MCF 10A (cell line): ENCODE results near the gene GRAMD1B. TPM values are rescaled to one million over a fixed set of nuclear protein-coding genes. Genes with fewer than 3 reads are reported as not detected.

ENCODE experiments used
- BruUV-seq: library from RNA; stranded (reverse); fragments of 400-500 nt; replicated peaks from 2 replicates; lab custom pipeline; 2021; lab: Mats Ljungman, UMichigan
- CTCF ChIA-PET: fragments of 300-600 bp; sonication (Branson Sonifier 250); formaldehyde crosslinking; extraction: SDS; loops from one replicate; lab custom pipeline; 2021; ENCODE audit warnings: antibody characterized with exemption, inconsistent platforms; lab: Yijun Ruan, JAX
- POLR2A ChIA-PET: fragments of 300-600, 350-650 bp; sonication (Branson Sonifier 250); formaldehyde crosslinking; extraction: SDS; loops from one replicate; lab custom pipeline; 2020; ENCODE audit warnings: antibody characterized with exemption, inconsistent platforms; lab: Yijun Ruan, JAX
- DNase-seq: peaks from one replicate; pipeline ENCODE4 v3.0.0-alpha.2; 2018; ENCODE audit not compliant: unreplicated experiment
- H3K27ac Mint-ChIP-seq: one replicate; pipeline ENCODE4 v1.8.0; 2022; ENCODE audit warnings: mild to moderate bottlenecking, low read depth, mixed read lengths; ENCODE audit not compliant: unreplicated experiment
- H3K27me3 Mint-ChIP-seq: one replicate; pipeline ENCODE4 v1.8.0; 2022; ENCODE audit warnings: mixed read lengths; ENCODE audit not compliant: insufficient read depth, unreplicated experiment
- H3K36me3 Mint-ChIP-seq: one replicate; pipeline ENCODE4 v1.8.0; 2022; ENCODE audit warnings: mild to moderate bottlenecking, moderate library complexity, mixed read lengths; ENCODE audit not compliant: insufficient read depth, unreplicated experiment
- H3K4me1 Mint-ChIP-seq: one replicate; pipeline ENCODE4 v1.8.0; 2022; ENCODE audit warnings: mixed read lengths; ENCODE audit not compliant: insufficient read depth, unreplicated experiment
- H3K4me3 Mint-ChIP-seq: one replicate; pipeline ENCODE4 v1.8.0; 2022; ENCODE audit warnings: mild to moderate bottlenecking, moderate library complexity, mixed read lengths; ENCODE audit not compliant: unreplicated experiment
- H3K9me3 Mint-ChIP-seq: one replicate; pipeline ENCODE4 v1.8.0; 2022; ENCODE audit warnings: mixed read lengths; ENCODE audit not compliant: unreplicated experiment
- intact Hi-C: fragments of 100-400 bp; cut with micrococcal nuclease; formaldehyde crosslinking; loops from 2 replicates; pipeline ENCODE4 v1.14.1; 2022
- total RNA-seq: library from RNA; stranded (reverse); gene quantifications from 2 replicates; pipeline ENCODE4 v1.2.3, GENCODE V29; 2022
- TF ChIP-seq, protein P1 (sequence below): fragments of 200-600 bp; IDR thresholded peaks from one replicate; pipeline ENCODE4 v1.8.0; 2022; ENCODE audit warnings: antibody characterized with exemption, mild to moderate bottlenecking; ENCODE audit not compliant: unreplicated experiment

The GRAMD1B gene
- total RNA-seq, 1 experiment from 2014 or later = 0.26 TPM

DNA sequence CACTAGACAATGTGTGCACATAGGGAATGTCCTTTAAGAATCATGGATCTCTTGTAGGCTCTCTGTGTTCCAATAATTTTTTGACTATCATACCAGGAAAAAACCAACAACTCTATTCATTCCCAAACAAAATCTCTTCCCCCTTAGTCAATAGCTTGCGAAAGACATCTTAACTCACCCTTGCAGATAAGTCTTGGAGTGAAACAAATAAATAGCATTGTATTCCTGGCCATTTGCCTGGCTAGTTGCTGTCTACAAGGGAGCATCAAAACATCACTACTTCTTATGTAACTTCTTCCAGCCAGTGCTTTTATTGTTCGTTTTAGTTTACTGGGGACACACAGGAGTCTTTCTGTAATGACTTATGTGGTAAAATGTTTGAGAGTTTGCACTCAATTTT is 194.9 kb downstream of the GRAMD1B start:
- CTCF ChIA-PET = interaction anchor here (0.6 to 2.3 kb wide), 5 partner anchors 16 to 252 kb away, joined by 3 to 7 read pairs (median 6); no protein-coding TSS in a partner anchor

DNA sequence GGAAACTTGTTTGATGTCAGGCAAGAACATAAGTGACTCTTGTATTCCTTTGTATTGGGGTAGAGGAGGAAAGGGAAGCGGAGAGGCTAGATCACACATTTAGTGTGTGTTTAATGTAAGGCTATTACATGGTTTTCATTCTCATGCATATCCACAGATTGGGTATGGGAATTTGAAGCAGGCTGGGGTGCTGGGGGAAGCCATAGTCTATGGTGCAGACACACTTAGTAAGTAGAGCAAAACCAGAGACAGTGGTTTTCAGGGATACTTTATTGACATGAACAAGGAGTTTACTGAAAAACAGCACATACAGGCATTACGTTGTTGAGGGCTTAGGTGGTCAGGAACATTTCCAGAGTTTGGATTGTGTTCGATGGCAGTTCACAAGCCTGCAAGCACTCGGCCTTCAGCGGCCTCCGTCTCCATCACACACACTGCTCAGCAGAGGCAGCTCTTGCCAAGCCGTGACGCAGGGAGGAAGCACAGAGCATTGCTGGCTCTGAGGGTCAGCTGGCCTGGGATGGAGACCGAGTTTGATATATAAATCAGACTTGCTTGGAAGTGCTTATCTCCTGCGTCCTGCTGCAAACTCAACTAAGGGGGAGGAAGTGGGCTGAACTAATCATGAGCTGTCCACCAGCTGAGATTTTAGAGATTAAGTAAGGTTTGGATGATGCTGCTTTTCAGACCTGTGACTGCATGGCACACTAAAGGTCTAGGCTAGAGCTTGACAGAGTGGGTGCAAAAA is 199.0 kb downstream of the GRAMD1B start:
- Mint-ChIP-seq H3K36me3 (no peaks in the 10 kb centered on the region), H3K9me3 (no peaks in the 10 kb centered on the region), H3K4me1 (no peaks in the 10 kb centered on the region), H3K27me3 (peaks cover 40% of the 10 kb centered on the region), H3K27ac (no peak overlapping the region), H3K4me3 (no peak overlapping the region)
- CTCF ChIA-PET = interaction anchor here (0.5 to 3.6 kb wide), 6 partner anchors 11 to 1003 kb away, joined by 3 to 13 read pairs (median 3); no protein-coding TSS in a partner anchor
- POLR2A ChIA-PET = no interaction called here
- intact Hi-C loops = no loop called here
- TF ChIP-seq, protein P1, sequence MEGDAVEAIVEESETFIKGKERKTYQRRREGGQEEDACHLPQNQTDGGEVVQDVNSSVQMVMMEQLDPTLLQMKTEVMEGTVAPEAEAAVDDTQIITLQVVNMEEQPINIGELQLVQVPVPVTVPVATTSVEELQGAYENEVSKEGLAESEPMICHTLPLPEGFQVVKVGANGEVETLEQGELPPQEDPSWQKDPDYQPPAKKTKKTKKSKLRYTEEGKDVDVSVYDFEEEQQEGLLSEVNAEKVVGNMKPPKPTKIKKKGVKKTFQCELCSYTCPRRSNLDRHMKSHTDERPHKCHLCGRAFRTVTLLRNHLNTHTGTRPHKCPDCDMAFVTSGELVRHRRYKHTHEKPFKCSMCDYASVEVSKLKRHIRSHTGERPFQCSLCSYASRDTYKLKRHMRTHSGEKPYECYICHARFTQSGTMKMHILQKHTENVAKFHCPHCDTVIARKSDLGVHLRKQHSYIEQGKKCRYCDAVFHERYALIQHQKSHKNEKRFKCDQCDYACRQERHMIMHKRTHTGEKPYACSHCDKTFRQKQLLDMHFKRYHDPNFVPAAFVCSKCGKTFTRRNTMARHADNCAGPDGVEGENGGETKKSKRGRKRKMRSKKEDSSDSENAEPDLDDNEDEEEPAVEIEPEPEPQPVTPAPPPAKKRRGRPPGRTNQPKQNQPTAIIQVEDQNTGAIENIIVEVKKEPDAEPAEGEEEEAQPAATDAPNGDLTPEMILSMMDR = no peak
- no TSS peak for BruUV-seq
- DNase-seq = no peak

More for the DNA sequence above, 194.9 kb downstream of the GRAMD1B start:
- DNase-seq = peak; percentile 11
- TF ChIP-seq, protein P1 = no peak
- Mint-ChIP-seq H3K4me3 (no peak overlapping the region), H3K27ac (no peak overlapping the region), H3K27me3 (peaks cover 30% of the 10 kb centered on the region), H3K36me3 (no peaks in the 10 kb centered on the region), H3K4me1 (no peaks in the 10 kb centered on the region), H3K9me3 (no peaks in the 10 kb centered on the region)
- intact Hi-C loops = no loop called here
- BruUV-seq = no TSS peak
- POLR2A ChIA-PET = no interaction called here

DNA sequence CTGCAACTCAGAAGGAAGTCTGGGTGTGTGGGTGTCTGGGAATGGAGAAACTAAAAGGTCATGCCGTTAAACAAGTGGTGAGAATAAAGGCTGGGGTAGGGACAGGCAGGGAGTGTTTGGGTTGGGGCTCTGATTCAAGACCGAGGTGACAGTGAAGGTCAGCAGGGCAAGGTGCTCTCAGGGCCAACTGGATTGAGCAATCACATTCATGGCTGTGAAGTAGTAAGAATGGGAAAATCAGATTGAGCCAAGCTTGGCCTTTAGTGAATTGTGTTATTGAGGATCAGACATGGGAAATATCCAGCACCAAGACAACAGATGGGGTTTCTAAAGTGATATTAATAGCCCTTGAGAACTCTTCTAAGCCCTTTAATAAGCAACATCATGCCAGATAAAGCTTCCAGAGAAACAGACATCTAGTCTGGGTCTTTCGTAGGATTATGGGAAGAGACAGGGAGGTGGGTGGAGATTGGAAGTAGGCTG is 200.1 kb downstream of the GRAMD1B start:
- H3K4me1 Mint-ChIP-seq = no peaks in the 10 kb centered on the region
- no peak overlapping the region for H3K4me3 Mint-ChIP-seq
- TF ChIP-seq, protein P1 = no peak
- no peak overlapping the region for H3K27ac Mint-ChIP-seq
- peaks cover 50% of the 10 kb centered on the region for H3K27me3 Mint-ChIP-seq
- CTCF ChIA-PET = interaction anchor here (0.6 to 3.6 kb wide), 6 partner anchors 10 to 765 kb away, joined by 3 to 13 read pairs (median 4); no protein-coding TSS in a partner anchor
- POLR2A ChIA-PET = no interaction called here
- DNase-seq = no peak
- H3K9me3 Mint-ChIP-seq = no peaks in the 10 kb centered on the region
- no TSS peak for BruUV-seq
- intact Hi-C loops = no loop called here
- no peaks in the 10 kb centered on the region for H3K36me3 Mint-ChIP-seq

DNA sequence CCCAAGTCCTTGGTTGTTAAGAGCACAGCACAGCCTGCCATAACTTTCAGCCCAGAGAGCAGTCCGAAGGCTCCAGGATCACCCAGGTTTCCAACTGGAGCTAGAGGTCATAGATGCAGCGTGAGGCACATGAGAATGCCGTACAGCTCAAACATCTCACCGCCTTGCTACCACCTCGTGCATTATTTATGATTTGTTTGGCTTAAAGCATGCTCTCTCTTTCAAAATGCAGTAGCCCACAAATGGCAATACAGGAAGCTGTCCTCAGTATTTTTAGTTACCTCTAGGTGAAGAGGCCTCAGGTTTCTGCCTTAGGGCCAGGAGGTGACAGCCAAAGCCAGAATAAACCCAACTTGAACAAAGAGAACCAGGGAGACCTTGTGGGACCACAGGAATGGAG is 210.0 kb downstream of the GRAMD1B start:
- BruUV-seq = no TSS peak
- intact Hi-C loops = loop anchor here (10.0 kb wide), 1 partner anchor 555 kb away; no protein-coding TSS in a partner anchor
- CTCF ChIA-PET = interaction anchor here (0.5 to 23.6 kb wide), 22 partner anchors 10 to 1802 kb away, joined by 3 to 558 read pairs (median 5); partner anchors contain the start of gene SCN3B
- Mint-ChIP-seq H3K27me3 (peaks cover 44% of the 10 kb centered on the region), H3K4me1 (peaks cover 5% of the 10 kb centered on the region), H3K36me3 (no peaks in the 10 kb centered on the region), H3K9me3 (no peaks in the 10 kb centered on the region), H3K27ac (no peak overlapping the region), H3K4me3 (no peak overlapping the region)
- DNase-seq = no peak
- TF ChIP-seq, protein P1 = no peak
- POLR2A ChIA-PET = no interaction called here
